DOHH2 (cell line): ENCODE data around the gene COL25A1.

Source experiments
- CTCF ChIP-seq: fragments of 200-600 bp; sonication (generic); IDR thresholded peaks from one replicate; pipeline ENCODE4 v1.5.1; 2014; ENCODE audit warnings: antibody characterized with exemption, mild to moderate bottlenecking, low read depth, low read length; ENCODE audit not compliant: poor library complexity, severe bottlenecking
- EZH2phosphoT487 ChIP-seq: fragments of 200-600 bp; sonication (generic); IDR thresholded peaks from 2 replicates; pipeline ENCODE4 v1.6.1; 2017; ENCODE audit warnings: borderline replicate concordance, mild to moderate bottlenecking, antibody characterized with exemption, low read length, moderate library complexity, mixed read lengths

- TF ChIP-seq CTCF (no peak), EZH2phosphoT487 (no peak)
These were observed 402.4 kb downstream of the COL25A1 start for GRCh38 chr4:108900018-108900580.
